Transverse colon (tissue), 4 donors: ENCODE measurements around the gene RHCG. TPM values are rescaled to one million over a fixed set of nuclear protein-coding genes. Genes with fewer than 3 reads are reported as not detected.

Experiments used
- DNase-seq: peaks from one replicate; pipeline ENCODE4 v3.0.0-alpha.2; 2019
- H3K27ac ChIP-seq, 4 donors: fragments of 200-600 bp; sonication (generic); 2 replicates each; pipeline ENCODE4 v1.5.1; 2016 to 2018; ENCODE audit warnings: inconsistent platforms in 4 of 4
- H3K27me3 ChIP-seq: fragments of 200-600 bp; sonication (generic); 2 replicates; pipeline ENCODE4 v1.5.1; 2017; ENCODE audit warnings: inconsistent platforms
- H3K36me3 ChIP-seq, 4 donors: fragments of 200-600 bp; sonication (generic); 2 replicates each; pipeline ENCODE4 v1.5.1; 2017 to 2019; ENCODE audit warnings: inconsistent platforms in 4 of 4
- H3K4me1 ChIP-seq, 4 donors: fragments of 200-600 bp; sonication (generic); 2 replicates each; pipeline ENCODE4 v1.5.1; 2017 to 2020; ENCODE audit warnings: inconsistent platforms in 4 of 4
- H3K4me3 ChIP-seq, 4 donors: fragments of 200-600 bp; sonication (generic); 1 replicate in 1 of 4; 2 replicates in 3 of 4; pipeline versions ENCODE4 v1.5.1 to v1.6.1; 2017 to 2019; ENCODE audit warnings: inconsistent platforms in 4 of 4
- H3K9me3 ChIP-seq, 2 donors: fragments of 200-600 bp; sonication (generic); 2 replicates each; pipeline ENCODE4 v1.5.1; 2017 to 2019; ENCODE audit warnings: inconsistent platforms in 2 of 2
- EP300 ChIP-seq: sonication (generic); formaldehyde crosslinking; IDR thresholded peaks from one replicate; pipeline ENCODE4 v1.6.1; 2017; ENCODE audit warnings: antibody characterized with exemption, low read depth
- POLR2A ChIP-seq: fragments of 450-650 bp; IDR thresholded peaks from one replicate; pipeline ENCODE4 v1.6.1; 2016; ENCODE audit warnings: antibody characterized with exemption, mild to moderate bottlenecking, moderate library complexity
- POLR2AphosphoS5 ChIP-seq, 3 donors: sonication (generic); formaldehyde crosslinking; IDR thresholded peaks; one replicate each; pipeline ENCODE4 v1.6.1; 2016; ENCODE audit warnings: antibody characterized with exemption in 3 of 3
- WGBS, 2 donors: methylation state at CpG; one replicate each; pipeline ENCODE4 v1.1.5; 2018; ENCODE audit warnings: low coverage in 1 of 2; 5-methylcytosine and 5-hydroxymethylcytosine counted together
- in situ Hi-C, 4 donors: fragments of 200-750 bp; cut with MboI; loops; one replicate each; pipeline versions ENCODE4 v1.15.0 to v1.15.1; 2017; ENCODE audit warnings: low sequenced_read_pairs in 3 of 4, low pct_ligation_motif_present in 1 of 4, low pct_unique_long_range_greater_than_20kb in 1 of 4
- intact Hi-C: fragments of 100-400 bp; cut with DNase I; formaldehyde crosslinking; loops from one replicate; pipeline ENCODE4 v1.15.1; 2023; ENCODE audit warnings: low total_unique reads
- total RNA-seq, 4 donors: library from RNA; depleted of rRNA; stranded (reverse); fragments of >200 nt; gene quantifications; one replicate each; pipeline ENCODE4 v1.1.0, GENCODE V29; 2016
- TF ChIP-seq, protein P1 (sequence below), 5 experiments: fragments of 200-600 bp in 3 of 5; fragments of 450-650 bp in 2 of 5; sonication (generic) in 3 of 5; IDR thresholded peaks; 1 replicate in 2 of 5; 2 replicates in 3 of 5; pipeline ENCODE4 v1.5.1; 2016 to 2017; ENCODE audit warnings: antibody characterized with exemption in 5 of 5, inconsistent platforms in 3 of 5, mild to moderate bottlenecking in 2 of 5, moderate library complexity in 1 of 5

RHCG gene
- total RNA-seq, 4 donors from 2014 or later, result 0.41 TPM; not detected in 3

- intact Hi-C loops (no loop called here), in situ Hi-C loops (no loop called here)
- H3K4me3 ChIP-seq, result no peak overlapping the region
- H3K36me3 ChIP-seq, result no peaks in the 10 kb centered on the region
- no peaks in the 10 kb centered on the region for H3K9me3 ChIP-seq
- no peak for TF ChIP-seq POLR2A
- TF ChIP-seq EP300, result no peak
- TF ChIP-seq, protein P1, sequence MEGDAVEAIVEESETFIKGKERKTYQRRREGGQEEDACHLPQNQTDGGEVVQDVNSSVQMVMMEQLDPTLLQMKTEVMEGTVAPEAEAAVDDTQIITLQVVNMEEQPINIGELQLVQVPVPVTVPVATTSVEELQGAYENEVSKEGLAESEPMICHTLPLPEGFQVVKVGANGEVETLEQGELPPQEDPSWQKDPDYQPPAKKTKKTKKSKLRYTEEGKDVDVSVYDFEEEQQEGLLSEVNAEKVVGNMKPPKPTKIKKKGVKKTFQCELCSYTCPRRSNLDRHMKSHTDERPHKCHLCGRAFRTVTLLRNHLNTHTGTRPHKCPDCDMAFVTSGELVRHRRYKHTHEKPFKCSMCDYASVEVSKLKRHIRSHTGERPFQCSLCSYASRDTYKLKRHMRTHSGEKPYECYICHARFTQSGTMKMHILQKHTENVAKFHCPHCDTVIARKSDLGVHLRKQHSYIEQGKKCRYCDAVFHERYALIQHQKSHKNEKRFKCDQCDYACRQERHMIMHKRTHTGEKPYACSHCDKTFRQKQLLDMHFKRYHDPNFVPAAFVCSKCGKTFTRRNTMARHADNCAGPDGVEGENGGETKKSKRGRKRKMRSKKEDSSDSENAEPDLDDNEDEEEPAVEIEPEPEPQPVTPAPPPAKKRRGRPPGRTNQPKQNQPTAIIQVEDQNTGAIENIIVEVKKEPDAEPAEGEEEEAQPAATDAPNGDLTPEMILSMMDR (IDR thresholded peaks at IDR 0.05), result no peak
- no peak for TF ChIP-seq POLR2AphosphoS5 (IDR thresholded peaks at IDR 0.05)
- peaks cover 0 to 8% (median 6%) of the 10 kb centered on the region in 4 donors for H3K4me1 ChIP-seq
- WGBS, 2 donors, result 98 to 100% methylated on average over 2 to 3 of the region's 3 CpGs
- H3K27me3 ChIP-seq, result peaks cover 79% of the 10 kb centered on the region
- DNase-seq, result no peak
- H3K27ac ChIP-seq, result no peak overlapping the region
These were observed 2.4 kb downstream of the RHCG start for GRCh38 chr15:89494031-89494430.

DNA sequence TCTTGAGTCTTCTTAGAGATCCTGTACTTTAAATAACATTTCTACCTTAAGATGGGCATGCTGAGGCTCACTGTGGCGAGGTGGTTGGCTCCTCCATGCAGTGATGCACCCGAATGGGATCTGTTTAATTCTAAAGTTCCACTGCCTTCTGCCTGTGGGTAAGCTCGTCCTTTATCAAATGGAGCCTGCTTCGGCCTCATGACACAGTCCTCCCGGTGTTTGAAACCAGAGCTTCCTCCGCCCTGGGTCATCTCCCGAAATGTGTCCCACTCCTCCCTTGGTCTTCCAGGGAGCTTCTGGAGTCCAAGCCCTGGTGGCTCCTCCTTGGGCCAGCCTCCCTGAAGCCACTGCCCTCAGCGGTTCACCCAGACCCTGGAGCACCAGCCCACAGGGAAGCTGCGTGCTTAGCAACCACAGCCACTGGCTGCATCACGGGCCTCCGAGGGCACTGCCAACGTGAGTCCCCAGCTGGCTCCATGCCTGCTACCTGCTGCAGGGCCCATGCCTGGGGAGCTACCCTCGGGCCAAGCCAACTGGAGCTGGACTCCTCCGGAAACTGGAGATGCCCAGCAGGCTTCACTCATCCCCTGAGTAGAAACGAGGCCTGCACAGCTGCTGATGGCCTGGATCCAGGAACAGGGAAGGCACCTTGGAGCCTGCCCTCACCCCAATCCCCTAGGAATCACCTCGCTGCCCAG, 3.3 kb downstream of the RHCG start:
- Histone ChIP-seq H3K4me1 (peaks cover 0 to 7% (median 5%) of the 10 kb centered on the region in 4 donors), H3K27me3 (peaks cover 72% of the 10 kb centered on the region), H3K9me3 (no peaks in the 10 kb centered on the region), H3K36me3 (no peaks in the 10 kb centered on the region), H3K27ac (no peak overlapping the region), H3K4me3 (no peak overlapping the region)
- intact Hi-C loops, result no loop called here
- in situ Hi-C loops, result no loop called here
- DNase-seq, result no peak
- 73% methylated on average over 15 of the region's 16 CpGs; no CpG with 5 or more reads in 1 of the 2 donors for WGBS, 2 donors
- TF ChIP-seq EP300 (no peak), POLR2A (no peak), POLR2AphosphoS5 (IDR thresholded peaks at IDR 0.05) (no peak)
- TF ChIP-seq, protein P1 (IDR thresholded peaks at IDR 0.05), result no peak

DNA sequence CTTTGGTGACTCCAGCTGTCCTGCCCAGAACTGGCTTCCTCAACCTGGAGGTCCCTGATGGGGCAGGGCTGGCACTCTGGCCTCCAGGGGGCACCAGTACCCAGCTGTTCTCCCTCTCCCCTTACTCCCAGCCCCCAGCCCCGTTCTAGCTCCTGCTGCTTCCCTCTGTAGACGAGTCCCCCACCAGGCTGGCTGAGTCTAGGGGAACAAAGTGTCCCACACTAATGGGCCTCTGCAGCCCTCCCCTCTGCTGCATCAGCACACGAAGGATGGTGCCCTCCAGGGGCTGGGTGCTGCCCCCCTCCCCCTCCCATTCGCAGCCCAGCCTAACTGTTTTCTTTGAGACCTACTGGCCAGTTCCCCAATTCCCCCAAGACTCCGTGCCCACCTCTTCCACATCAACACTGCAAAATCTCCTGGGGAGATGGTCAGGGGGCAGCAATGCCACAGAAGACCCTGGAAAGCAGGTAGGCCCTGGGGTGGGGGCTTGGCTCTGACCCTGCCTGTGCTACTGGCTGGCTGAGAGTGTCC, 4.2 kb downstream of the RHCG start:
- 37% methylated on average over 5 of the region's 5 CpGs; no CpG with 5 or more reads in 1 of the 2 donors for whole genome bisulfite sequencing, 2 donors
- H3K4me1 ChIP-seq, result peaks cover 0 to 7% (median 5%) of the 10 kb centered on the region in 4 donors
- H3K9me3 ChIP-seq, result no peaks in the 10 kb centered on the region
- H3K27ac ChIP-seq, result no peak overlapping the region
- H3K27me3 ChIP-seq, result peaks cover 76% of the 10 kb centered on the region
- intact Hi-C loops (no loop called here), in situ Hi-C loops (no loop called here)
- TF ChIP-seq, protein P1 (IDR thresholded peaks at IDR 0.05), result no peak
- TF ChIP-seq POLR2AphosphoS5 (IDR thresholded peaks at IDR 0.05) (no peak), POLR2A (no peak), EP300 (no peak)
- H3K4me3 ChIP-seq, result no peak overlapping the region
- no peak for DNase-seq
- H3K36me3 ChIP-seq, result no peaks in the 10 kb centered on the region

GRCh38 chr15:89490814-89491315, 5.5 kb downstream of the RHCG start:
- Histone ChIP-seq H3K9me3 (no peaks in the 10 kb centered on the region), H3K27me3 (peaks cover 74% of the 10 kb centered on the region), H3K27ac (no peak overlapping the region), H3K4me3 (no peak overlapping the region), H3K36me3 (no peaks in the 10 kb centered on the region), H3K4me1 (peaks cover 0 to 4% (median 0%) of the 10 kb centered on the region in 4 donors)
- in situ Hi-C loops, result no loop called here
- TF ChIP-seq EP300 (no peak), POLR2A (no peak), POLR2AphosphoS5 (IDR thresholded peaks at IDR 0.05) (no peak)
- TF ChIP-seq, protein P1 (IDR thresholded peaks at IDR 0.05), result no peak
- DNase-seq, result no peak
- 64 to 78% methylated on average over 2 to 8 of the region's 8 CpGs for WGBS, 2 donors
- intact Hi-C loops, result no loop called here
